Activated effector memory CD4-positive, alpha-beta T cell treated with Interleukin-2 at 50 U/mL for 16 hours (primary cell): Measurements from ENCODE around the gene COX4I2.
"Not testable (repeated sequence)": the region's sequence is repeated elsewhere in the genome, so short reads cannot be mapped to it uniquely, and the experiment has no call there.

Experiments used
- DNase-seq: peaks from one replicate; pipeline ENCODE4 v3.0.0-alpha.2; 2020

Gene COX4I2

GRCh38 chr20:31608251-31608945 is 29.3 kb upstream of the COX4I2 start:
- DNase-seq, result no peak

- not testable (repeated sequence) for DNase-seq
Measured at GRCh38 chr20:31612271-31612640, 25.5 kb upstream of the COX4I2 start.

- no peak for DNase-seq
Measured at GRCh38 chr20:31615416-31615815, 22.3 kb upstream of the COX4I2 start.

- no peak for DNase-seq
Measured at GRCh38 chr20:31617432-31618104, 20.1 kb upstream of the COX4I2 start.

GRCh38 chr20:31620246-31620645 is 17.5 kb upstream of the COX4I2 start:
- DNase-seq, result no peak

GRCh38 chr20:31623123-31623505 is 14.6 kb upstream of the COX4I2 start:
- not testable (repeated sequence) for DNase-seq

- not testable (repeated sequence) for DNase-seq
Measured at GRCh38 chr20:31626534-31626933, 11.2 kb upstream of the COX4I2 start.

GRCh38 chr20:31628057-31628456 is 9.7 kb upstream of the COX4I2 start:
- not testable (repeated sequence) for DNase-seq

GRCh38 chr20:31630187-31630790 is 7.4 kb upstream of the COX4I2 start:
- DNase-seq, result no peak

GRCh38 chr20:31632548-31633338 is 5.0 kb upstream of the COX4I2 start:
- DNase-seq, result no peak

- no peak for DNase-seq
Measured at GRCh38 chr20:31633339-31633914, 4.3 kb upstream of the COX4I2 start.

- no peak for DNase-seq
Measured at GRCh38 chr20:31638317-31638716, 605 bp downstream of the COX4I2 start.

GRCh38 chr20:31638816-31639215 is 1.1 kb downstream of the COX4I2 start:
- DNase-seq, result no peak

- no peak for DNase-seq
Measured at GRCh38 chr20:31640259-31640658, 2.5 kb downstream of the COX4I2 start.

GRCh38 chr20:31641391-31641790 is 3.7 kb downstream of the COX4I2 start:
- DNase-seq, result no peak

- no peak for DNase-seq
Measured at GRCh38 chr20:31642837-31643236, 5.1 kb downstream of the COX4I2 start.

GRCh38 chr20:31643522-31643921 is 5.8 kb downstream of the COX4I2 start:
- no peak for DNase-seq

GRCh38 chr20:31644701-31645100 is 7.0 kb downstream of the COX4I2 start:
- DNase-seq, result no peak

- not testable (repeated sequence) for DNase-seq
Measured at GRCh38 chr20:31648104-31648503, 10.4 kb downstream of the COX4I2 start.

- no peak for DNase-seq
Measured at GRCh38 chr20:31652917-31653396, 15.2 kb downstream of the COX4I2 start.

GRCh38 chr20:31653561-31653960 is 15.8 kb downstream of the COX4I2 start:
- no peak for DNase-seq

GRCh38 chr20:31654534-31654933 is 16.8 kb downstream of the COX4I2 start:
- DNase-seq, result no peak
